Spleen (tissue), 11 donors: ENCODE results near the gene MYH10. TPM values are rescaled to one million over a fixed set of nuclear protein-coding genes. Genes with fewer than 3 reads are reported as not detected.

Source experiments
- DNase-seq: peaks from one replicate; pipeline ENCODE4 v3.0.0-alpha.2; 2020
- H3K27ac ChIP-seq, 8 donors: fragments of 200-600 bp; sonication (generic) in 7 of 8; 1 replicate in 4 of 8; 2 replicates in 4 of 8; pipeline versions ENCODE4 v1.5.0 to v1.8.0; 2016 to 2021; ENCODE audit warnings: inconsistent platforms in 4 of 8, mild to moderate bottlenecking in 4 of 8, moderate library complexity in 1 of 8
- H3K27me3 ChIP-seq, 7 donors: fragments of 200-600 bp; sonication (generic) in 6 of 7; replicated peaks in 1 of 7; 1 replicate in 4 of 7; 2 replicates in 3 of 7; pipeline versions ENCODE4 v1.5.0 to v1.8.0; 2016 to 2021; ENCODE audit warnings: inconsistent platforms in 3 of 7, mild to moderate bottlenecking in 1 of 7
- H3K36me3 ChIP-seq, 6 donors: fragments of 200-600 bp; sonication (generic) in 5 of 6; 1 replicate in 4 of 6; 2 replicates in 2 of 6; pipeline versions ENCODE4 v1.5.0 to v1.8.0; 2016 to 2021; ENCODE audit warnings: inconsistent platforms in 2 of 6
- H3K4me1 ChIP-seq, 6 donors: fragments of 200-600 bp; sonication (generic) in 5 of 6; 1 replicate in 3 of 6; 2 replicates in 3 of 6; pipeline versions ENCODE4 v1.5.0 to v1.8.0; 2016 to 2021; ENCODE audit warnings: inconsistent platforms in 3 of 6
- H3K4me3 ChIP-seq, 8 donors: fragments of 200-600 bp; sonication (generic) in 7 of 8; 1 replicate in 4 of 8; 2 replicates in 4 of 8; pipeline versions ENCODE4 v1.5.0 to v1.8.0; 2016 to 2021; ENCODE audit warnings: inconsistent platforms in 4 of 8, mild to moderate bottlenecking in 4 of 8, moderate library complexity in 2 of 8
- H3K9me3 ChIP-seq, 8 donors: fragments of 200-600 bp; sonication (generic) in 7 of 8; 1 replicate in 4 of 8; 2 replicates in 4 of 8; pipeline versions ENCODE4 v1.5.0 to v1.8.0; 2016 to 2021; ENCODE audit warnings: inconsistent platforms in 4 of 8
- POLR2A ChIP-seq, 3 donors: fragments of 450-650 bp; IDR thresholded peaks; one replicate each; pipeline ENCODE4 v1.5.1; 2017; ENCODE audit warnings: antibody characterized with exemption in 3 of 3, mild to moderate bottlenecking in 1 of 3
- POLR2AphosphoS5 ChIP-seq, 3 donors: sonication (generic); formaldehyde crosslinking; IDR thresholded peaks; one replicate each; pipeline ENCODE4 v1.5.1; 2017; ENCODE audit warnings: antibody characterized with exemption in 3 of 3
- WGBS, 5 donors: extraction: QIAGEN DNeasy Blood & Tissue Kit in 3 of 5; methylation state at CpG; one replicate each; pipeline versions ENCODE4 v1.1.5 to v1.1.7; 2013 to 2018; 5-methylcytosine and 5-hydroxymethylcytosine counted together
- intact Hi-C: fragments of 100-400 bp; cut with DNase I; formaldehyde crosslinking; loops from one replicate; pipeline ENCODE4 v1.15.0; 2023; ENCODE audit warnings: low total_unique reads
- polyA plus RNA-seq, 3 donors: library from polyadenylated mRNA; stranded (reverse); fragments of 200-250 nt; gene quantifications; one replicate each; pipeline ENCODE4 v1.2.1, GENCODE V29; 2013
- total RNA-seq, 7 donors: library from RNA; depleted of rRNA in 3 of 7; stranded (reverse); fragments of >200 nt in 3 of 7; fragmentation: NEBNext Ultra II Directional in 4 of 7; extraction: Animal tissue kit (Norgen Biotek cat#: 25700) in 4 of 7; gene quantifications; one replicate each; pipeline versions ENCODE4 v1.1.0 to v1.2.1, GENCODE V29; 2016 to 2021
- TF ChIP-seq, protein P1 (sequence below), 11 experiments: fragments of 200-600 bp in 7 of 11; fragments of 450-650 bp in 4 of 11; sonication (generic) in 4 of 11; IDR thresholded peaks in 8 of 11; conservative IDR thresholded peaks in 3 of 11; 1 replicate in 7 of 11; 2 replicates in 4 of 11; pipeline versions ENCODE4 v1.4.0 to v1.8.0; 2016 to 2021; ENCODE audit warnings: antibody characterized with exemption in 11 of 11, inconsistent platforms in 4 of 11, mild to moderate bottlenecking in 1 of 11
- donor health status: healthy with polysubstance abuse.
- donor health status: DM: no; HTN: no; CAD: no; lungs with moderate emphysema.
- donor health status: DM: no; HTN: no; CAD: no.
- donor health status: Bipolar disorder and iron deficiency.
- donor health status: healthy.
- donor health status: DM: no; HTN: no; CAD: no.
- donor health status: DM: yes; HTN: yes; CAD: no.

MYH10 gene
- total and polyA plus RNA-seq, 10 donors: 1.0 to 14.4 (median 7.5) TPM

DNA sequence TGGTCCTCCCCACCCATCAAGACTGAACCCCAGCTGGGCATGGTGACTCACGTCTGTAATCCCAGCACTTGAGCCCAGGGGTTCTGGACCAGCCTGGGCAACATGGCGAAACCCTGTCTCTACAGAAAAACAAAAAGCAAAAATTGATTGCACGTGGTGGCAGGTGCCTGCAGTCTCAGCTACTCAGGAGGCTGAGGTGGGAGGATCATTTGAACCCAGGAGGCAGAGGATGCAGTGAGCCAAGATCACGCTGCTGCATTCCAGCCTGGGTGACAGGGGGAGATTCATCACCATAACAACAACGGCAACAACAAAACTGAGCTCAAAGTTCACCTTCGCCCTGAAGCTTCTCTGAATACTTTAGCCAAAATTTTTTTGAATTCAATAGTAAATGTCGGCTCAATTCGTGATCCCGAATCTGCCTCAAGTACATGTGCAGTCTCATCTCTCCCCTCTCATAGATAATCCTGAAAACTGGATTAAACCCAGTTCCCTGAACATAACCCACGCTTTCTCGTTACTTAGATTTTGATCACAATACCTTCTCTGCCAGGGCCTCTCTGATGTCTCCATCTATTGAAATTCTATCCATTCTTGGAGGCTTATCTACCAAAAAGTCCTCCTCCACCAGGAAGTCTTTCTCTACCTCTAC lies 13.5 kb upstream of the MYH10 start:
- H3K4me1 ChIP-seq: no peaks in the 10 kb centered on the region
- H3K4me3 ChIP-seq: no peak overlapping the region
- no peak overlapping the region for H3K27ac ChIP-seq
- TF ChIP-seq, protein P1, sequence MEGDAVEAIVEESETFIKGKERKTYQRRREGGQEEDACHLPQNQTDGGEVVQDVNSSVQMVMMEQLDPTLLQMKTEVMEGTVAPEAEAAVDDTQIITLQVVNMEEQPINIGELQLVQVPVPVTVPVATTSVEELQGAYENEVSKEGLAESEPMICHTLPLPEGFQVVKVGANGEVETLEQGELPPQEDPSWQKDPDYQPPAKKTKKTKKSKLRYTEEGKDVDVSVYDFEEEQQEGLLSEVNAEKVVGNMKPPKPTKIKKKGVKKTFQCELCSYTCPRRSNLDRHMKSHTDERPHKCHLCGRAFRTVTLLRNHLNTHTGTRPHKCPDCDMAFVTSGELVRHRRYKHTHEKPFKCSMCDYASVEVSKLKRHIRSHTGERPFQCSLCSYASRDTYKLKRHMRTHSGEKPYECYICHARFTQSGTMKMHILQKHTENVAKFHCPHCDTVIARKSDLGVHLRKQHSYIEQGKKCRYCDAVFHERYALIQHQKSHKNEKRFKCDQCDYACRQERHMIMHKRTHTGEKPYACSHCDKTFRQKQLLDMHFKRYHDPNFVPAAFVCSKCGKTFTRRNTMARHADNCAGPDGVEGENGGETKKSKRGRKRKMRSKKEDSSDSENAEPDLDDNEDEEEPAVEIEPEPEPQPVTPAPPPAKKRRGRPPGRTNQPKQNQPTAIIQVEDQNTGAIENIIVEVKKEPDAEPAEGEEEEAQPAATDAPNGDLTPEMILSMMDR (IDR thresholded peaks at IDR 0.05 in 8 of 11, conservative IDR thresholded peaks at IDR 0.05 in 3 of 11): no peak
- TF ChIP-seq POLR2A (IDR thresholded peaks at IDR 0.05) (no peak), POLR2AphosphoS5 (IDR thresholded peaks at IDR 0.05) (no peak)
- peaks cover 0 to 31% (median 0%) of the 10 kb centered on the region in 7 donors for H3K27me3 ChIP-seq
- DNase-seq: no peak
- intact Hi-C loops: no loop called here
- WGBS, 5 donors: 84 to 94% (median 91%) methylated on average over 11 of the region's 11 CpGs
- no peaks in the 10 kb centered on the region for H3K36me3 ChIP-seq
- no peaks in the 10 kb centered on the region for H3K9me3 ChIP-seq

- Histone ChIP-seq H3K36me3 (no peaks in the 10 kb centered on the region), H3K9me3 (no peaks in the 10 kb centered on the region), H3K4me1 (no peaks in the 10 kb centered on the region), H3K4me3 (no peak overlapping the region), H3K27ac (no peak overlapping the region), H3K27me3 (peaks cover 0 to 64% (median 5%) of the 10 kb centered on the region in 7 donors)
- 69 to 93% (median 79%) methylated on average over 1 of the region's 1 CpG for WGBS, 5 donors
- TF ChIP-seq, protein P1 (IDR thresholded peaks at IDR 0.05 in 8 of 11, conservative IDR thresholded peaks at IDR 0.05 in 3 of 11): no peak
- TF ChIP-seq POLR2AphosphoS5 (IDR thresholded peaks at IDR 0.05) (no peak), POLR2A (IDR thresholded peaks at IDR 0.05) (no peak)
- intact Hi-C loops: no loop called here
- no peak for DNase-seq
Measured at GRCh38 chr17:8639709-8640108, 9.2 kb upstream of the MYH10 start.

GRCh38 chr17:8632061-8632460 lies 1.5 kb upstream of the MYH10 start:
- no peak overlapping the region for H3K27ac ChIP-seq
- H3K27me3 ChIP-seq: peaks cover 3 to 100% (median 46%) of the 10 kb centered on the region in 7 donors
- no peak overlapping the region for H3K4me3 ChIP-seq
- intact Hi-C loops: no loop called here
- TF ChIP-seq, protein P1 (IDR thresholded peaks at IDR 0.05 in 8 of 11, conservative IDR thresholded peaks at IDR 0.05 in 3 of 11): no peak
- TF ChIP-seq POLR2AphosphoS5 (IDR thresholded peaks at IDR 0.05) (no peak), POLR2A (IDR thresholded peaks at IDR 0.05) (no peak)
- no peak for DNase-seq
- no peaks in the 10 kb centered on the region for H3K9me3 ChIP-seq
- H3K36me3 ChIP-seq: no peaks in the 10 kb centered on the region
- 12 to 16% (median 15%) methylated on average over 3 of the region's 3 CpGs for WGBS, 5 donors
- peaks cover 13 to 36% (median 26%) of the 10 kb centered on the region in 6 donors for H3K4me1 ChIP-seq

DNA sequence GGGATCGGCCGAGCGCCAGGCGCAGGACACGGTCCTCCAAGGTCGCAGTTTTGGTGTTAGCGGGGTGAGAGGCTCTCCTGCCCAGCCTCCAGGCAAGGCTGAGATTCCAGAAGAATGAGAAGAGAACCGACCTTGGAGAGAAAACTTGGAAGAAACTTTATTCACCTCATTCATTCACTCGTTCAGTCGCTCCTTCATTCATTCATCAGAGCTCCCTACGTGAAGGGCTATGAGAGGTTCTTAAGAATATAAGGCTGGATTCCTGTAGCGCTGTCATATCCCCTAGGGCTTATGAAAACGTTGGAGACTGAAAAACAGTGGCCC lies 991 bp upstream of the MYH10 start:
- TF ChIP-seq POLR2A (IDR thresholded peaks at IDR 0.05) (no peak), POLR2AphosphoS5 (IDR thresholded peaks at IDR 0.05) (no peak)
- TF ChIP-seq, protein P1 (IDR thresholded peaks at IDR 0.05 in 8 of 11, conservative IDR thresholded peaks at IDR 0.05 in 3 of 11): no peak
- 2 to 3% (median 3%) methylated on average over 10 to 13 of the region's 13 CpGs for WGBS, 5 donors
- peaks cover 3 to 98% (median 46%) of the 10 kb centered on the region in 7 donors for H3K27me3 ChIP-seq

More for the DNA sequence above, 991 bp upstream of the MYH10 start:
- peak overlapping the region in 1 of 8 donors; percentile 31 for H3K27ac ChIP-seq
- no peaks in the 10 kb centered on the region for H3K9me3 ChIP-seq
- no peaks in the 10 kb centered on the region for H3K36me3 ChIP-seq
- DNase-seq: no peak
- peaks cover 13 to 36% (median 26%) of the 10 kb centered on the region in 6 donors for H3K4me1 ChIP-seq
- intact Hi-C loops: no loop called here
- peak overlapping the region; percentile 65 to 88 (median 78) for H3K4me3 ChIP-seq
